NCI-H187 treated with DMSO at 0.1 percent for 48 hours (cell line): ENCODE data around the gene HRH2.

Source experiments
- DNase-seq: peaks from one replicate; lab custom pipeline; 2025; lab: John Stamatoyannopoulos, UW

Gene HRH2

GRCh38 chr5:175692996-175693710 is 35.3 kb downstream of the HRH2 start:
- DNase-seq: no peak

- no peak for DNase-seq
Observed at GRCh38 chr5:175693741-175694140, 35.9 kb downstream of the HRH2 start.

GRCh38 chr5:175694371-175695160 is 36.7 kb downstream of the HRH2 start:
- no peak for DNase-seq

GRCh38 chr5:175695161-175696126 is 37.6 kb downstream of the HRH2 start:
- no peak for DNase-seq

GRCh38 chr5:175696139-175696854 is 38.4 kb downstream of the HRH2 start:
- peak; percentile 58 for DNase-seq

- DNase-seq: no peak
Observed at GRCh38 chr5:175696855-175697198, 39.0 kb downstream of the HRH2 start.

- no peak for DNase-seq
Observed at GRCh38 chr5:175697846-175698245, 40.0 kb downstream of the HRH2 start.

- no peak for DNase-seq
Observed at GRCh38 chr5:175698401-175699115, 40.7 kb downstream of the HRH2 start.

GRCh38 chr5:175700991-175701390 is 43.1 kb downstream of the HRH2 start:
- no peak for DNase-seq

GRCh38 chr5:175701797-175702196 is 43.9 kb downstream of the HRH2 start:
- DNase-seq: no peak

GRCh38 chr5:175706499-175706898 is 48.6 kb downstream of the HRH2 start:
- DNase-seq: no peak

GRCh38 chr5:175707751-175708375 is 50.0 kb downstream of the HRH2 start:
- DNase-seq: no peak

GRCh38 chr5:175709276-175709781 is 51.5 kb downstream of the HRH2 start:
- no peak for DNase-seq

- no peak for DNase-seq
Observed at GRCh38 chr5:175710326-175710725, 52.5 kb downstream of the HRH2 start.

GRCh38 chr5:175711031-175711430 is 53.2 kb downstream of the HRH2 start:
- no peak for DNase-seq

GRCh38 chr5:175711472-175712312 is 53.8 kb downstream of the HRH2 start:
- DNase-seq: no peak

GRCh38 chr5:175712313-175712680 is 54.4 kb downstream of the HRH2 start:
- DNase-seq: no peak

GRCh38 chr5:175712681-175713085 is 54.8 kb downstream of the HRH2 start:
- DNase-seq: no peak

GRCh38 chr5:175713930-175714329 is 56.1 kb downstream of the HRH2 start:
- DNase-seq: no peak
